CD4-positive, alpha-beta T cell treated with Interleukin-4 for 4 hours (primary cell): Measurements from ENCODE around the gene COBL.

Source experiments
- DNase-seq: peaks from one replicate; pipeline ENCODE4 v3.0.0-alpha.2; 2020

COBL gene

DNA sequence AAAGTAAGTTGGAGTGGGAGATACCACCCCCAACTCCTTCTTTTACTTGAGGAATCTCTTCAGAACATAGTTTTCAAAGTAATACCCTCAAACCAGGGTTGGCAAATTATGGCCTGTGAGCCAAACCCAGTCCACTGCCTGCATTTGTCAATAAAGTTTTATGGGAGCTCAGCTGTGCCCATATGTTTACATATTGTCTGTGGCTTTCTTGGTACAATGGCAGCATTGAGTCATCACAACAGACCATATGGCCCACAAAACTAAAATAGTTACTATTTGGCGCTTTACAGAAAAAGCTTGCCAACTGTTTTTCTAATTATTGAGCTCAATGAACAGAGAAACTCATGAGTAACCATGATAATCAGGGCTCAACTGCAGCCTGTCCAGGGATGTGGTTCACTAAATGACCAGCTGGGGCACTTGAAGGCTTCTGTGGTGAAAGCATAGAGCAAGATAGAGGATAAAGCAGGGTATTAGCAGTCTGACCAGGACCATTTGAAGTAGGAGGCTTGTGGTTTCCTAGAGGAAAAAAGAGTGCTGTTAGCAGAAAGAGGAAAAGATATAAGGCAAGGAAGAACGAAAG, 337.9 kb downstream of the COBL start:
- no peak for DNase-seq

DNA sequence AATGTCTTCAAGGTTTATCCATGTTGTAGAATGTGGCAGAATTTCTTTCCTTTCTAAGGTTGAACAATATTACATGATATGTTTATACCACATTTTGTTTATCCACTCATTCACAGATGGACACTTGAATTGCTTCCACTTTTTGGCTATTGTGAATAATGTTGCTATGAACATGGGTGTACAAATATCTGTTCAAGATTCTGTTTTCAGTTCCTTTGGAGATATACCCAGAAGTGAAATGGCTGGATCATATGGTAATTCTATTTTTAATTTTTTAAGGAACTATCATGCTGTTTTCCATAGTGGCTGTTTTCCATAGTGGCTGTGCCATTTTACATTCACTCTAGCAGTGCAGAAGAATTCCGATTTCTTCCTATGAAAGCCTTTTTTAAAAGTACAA, 339.2 kb downstream of the COBL start:
- no peak for DNase-seq

DNA sequence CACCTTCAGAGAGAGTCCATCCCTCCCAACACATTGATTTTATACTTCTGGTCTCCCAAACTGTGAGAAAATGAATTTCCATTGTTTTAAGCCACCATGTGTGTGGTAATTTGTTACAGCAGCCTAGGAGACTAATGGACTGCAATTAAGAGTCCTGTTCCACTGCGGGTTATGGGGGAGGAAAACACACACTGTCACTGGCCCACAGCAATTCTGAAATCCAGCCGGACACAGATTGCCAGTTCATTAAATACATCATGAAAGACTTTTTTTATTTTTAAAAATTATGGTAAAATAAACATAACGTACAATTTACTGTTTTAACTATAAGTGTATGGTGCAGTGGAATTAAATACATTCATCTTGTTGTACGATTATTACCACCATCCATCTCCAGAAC, 340.5 kb downstream of the COBL start:
- no peak for DNase-seq

DNA sequence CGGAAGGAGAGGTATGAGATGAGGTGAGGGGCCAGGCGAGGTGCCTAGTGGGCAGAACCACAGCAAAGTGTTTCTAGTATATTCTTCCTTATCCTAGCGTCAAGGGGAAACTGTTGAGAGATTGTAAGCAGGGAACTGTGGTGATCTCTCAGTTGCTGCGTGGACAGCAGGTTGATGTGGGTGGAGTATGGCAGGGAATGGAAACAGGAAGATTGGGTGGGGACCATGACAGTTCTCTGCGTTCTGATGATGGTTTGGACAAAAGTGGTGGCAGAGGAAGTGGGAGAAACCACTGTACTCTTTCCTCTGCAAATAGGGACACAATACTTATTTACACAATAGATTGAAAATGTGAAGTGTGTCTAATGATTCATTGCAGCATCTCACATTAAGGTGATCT, 342.4 kb downstream of the COBL start:
- no peak for DNase-seq

DNA sequence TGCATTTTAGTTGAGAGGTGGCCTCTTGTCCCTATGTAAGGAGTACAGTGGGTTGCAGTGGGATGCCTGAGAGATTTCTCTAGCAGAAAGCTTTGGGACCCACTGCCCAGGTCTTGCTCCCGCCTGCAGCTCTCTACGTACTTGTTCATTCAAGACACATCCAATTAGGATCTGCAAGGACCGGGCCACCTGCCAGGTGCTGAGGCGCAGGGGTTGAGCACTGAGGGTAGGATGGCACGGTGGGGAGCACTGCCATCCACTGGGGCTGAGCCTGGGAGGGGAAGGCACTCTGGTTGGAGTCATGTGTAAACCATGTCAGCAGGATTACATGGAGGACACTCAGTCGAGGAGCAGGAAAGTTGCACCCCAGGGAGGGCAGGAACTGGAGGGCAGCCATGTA, 342.8 kb downstream of the COBL start:
- no peak for DNase-seq

DNA sequence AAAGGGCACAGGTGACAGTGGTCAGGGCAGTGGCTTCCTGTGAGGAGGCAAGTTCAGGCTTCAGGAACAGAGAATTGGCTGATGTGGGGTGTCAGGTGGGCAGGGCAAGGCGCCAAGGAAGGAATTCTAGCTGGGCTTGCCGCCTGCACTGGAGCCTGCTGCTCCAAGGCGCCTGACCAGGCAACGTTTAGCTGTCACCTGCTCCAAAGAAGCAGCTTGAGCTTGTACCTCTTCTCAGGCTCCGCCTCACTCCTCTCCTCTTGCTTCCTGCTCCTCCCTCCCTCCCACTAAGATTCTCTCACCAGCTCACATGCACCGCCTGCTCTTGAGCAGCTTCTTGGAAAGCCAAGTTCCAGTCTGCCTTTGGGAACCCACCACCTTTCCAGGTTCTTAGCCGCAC, 346.5 kb downstream of the COBL start:
- DNase-seq: no peak
